ENCODE data around the gene SLC47A2. TPM values are rescaled to one million over a fixed set of nuclear protein-coding genes. Genes with fewer than 3 reads are reported as not detected.
A peak's percentile ranks its signal among the peaks of the same experiment; 100 is the strongest.

SLC47A2 gene
- total and polyA plus RNA-seq, 2 of the 13 experiments (the other 11 are each of a cell fraction or from before 2014, with no cell fraction given) = 0.04 TPM; not detected in 1

GRCh38 chr17:19660219-19660870 lies 56.0 kb downstream of the SLC47A2 start (continued):
- TF ChIP-seq ZBTB14 (CRISPR knock-in tag; IDR thresholded peaks at IDR 0.05) (no peak), POLR2A (IDR thresholded peaks at IDR 0.05; ENCODE audit: insufficient read depth in 1 of 2, low read depth in 2 of 2, low read length in 2 of 2) (0 out of 4 replicates have a peak, but pooled peaks of 1 of the 2 experiments have one; percentile 22), SNRNP70 (IDR thresholded peaks at IDR 0.05; ENCODE audit: low read depth, low read length) (no peak), SNAI1 (CRISPR knock-in tag; IDR thresholded peaks at IDR 0.05; ENCODE audit: borderline replicate concordance) (0 out of 2 replicates have a peak, but pooled peaks have one; percentile 9), ZNF234 (CRISPR knock-in tag; conservative IDR thresholded peaks at IDR 0.05) (no peak), ATF3 (CRISPR knock-in tag; IDR thresholded peaks at IDR 0.05) (peak; percentile 50; the same call in 1 of the 2 replicates), SOX6 (IDR thresholded peaks at IDR 0.05) (no peak), SOX6 (CRISPR knock-in tag; IDR thresholded peaks at IDR 0.05) (peak; percentile 95), SP2 (CRISPR knock-in tag; IDR thresholded peaks at IDR 0.05) (no peak), ZFP82 (CRISPR knock-in tag; IDR thresholded peaks at IDR 0.05; ENCODE audit: borderline replicate concordance) (no peak), ZNF746 (CRISPR knock-in tag; IDR thresholded peaks at IDR 0.05) (no peak), NR1H2 (CRISPR knock-in tag; IDR thresholded peaks at IDR 0.05; ENCODE audit: borderline replicate concordance, low read depth) (no peak), ZFX (CRISPR knock-in tag; IDR thresholded peaks at IDR 0.05; ENCODE audit: low read depth) (no peak; the same call in none of the 2 replicates), ZNF839 (CRISPR knock-in tag; IDR thresholded peaks at IDR 0.05; ENCODE audit: borderline replicate concordance) (no peak), MYC (CRISPR knock-in tag; IDR thresholded peaks at IDR 0.05; ENCODE audit: borderline replicate concordance) (no peak), KLF9 (CRISPR knock-in tag; IDR thresholded peaks at IDR 0.05; ENCODE audit: low read depth) (no peak), HOXA3 (CRISPR knock-in tag; IDR thresholded peaks at IDR 0.05) (no peak; the same call in 1 of the 2 replicates), ZMYM4 (CRISPR knock-in tag; IDR thresholded peaks at IDR 0.05) (no peak; the same call in 1 of the 2 replicates), MZF1 (CRISPR knock-in tag; IDR thresholded peaks at IDR 0.05; ENCODE audit: borderline replicate concordance) (no peak), FOSL2 (CRISPR knock-in tag; IDR thresholded peaks at IDR 0.05) (peak; percentile 67), DNMT1 (CRISPR knock-in tag; IDR thresholded peaks at IDR 0.05) (no peak), ZNF615 (CRISPR knock-in tag; IDR thresholded peaks at IDR 0.05; ENCODE audit: borderline replicate concordance) (no peak), RBFOX2 (IDR thresholded peaks at IDR 0.05; ENCODE audit: low read depth, low read length) (peak; percentile 27), ATF7 (IDR thresholded peaks at IDR 0.05) (no peak), ATF7 (CRISPR knock-in tag; IDR thresholded peaks at IDR 0.05) (no peak), STAG1 (CRISPR knock-in tag; IDR thresholded peaks at IDR 0.05) (no peak), ZNF670 (CRISPR knock-in tag; IDR thresholded peaks at IDR 0.05; ENCODE audit: borderline replicate concordance) (no peak), EZH2 (conservative IDR thresholded peaks at IDR 0.05; ENCODE audit: low read depth, low read length) (no peak), SALL1 (CRISPR knock-in tag; IDR thresholded peaks at IDR 0.05) (peak; percentile 69)
- TF ChIP-seq, protein P1, sequence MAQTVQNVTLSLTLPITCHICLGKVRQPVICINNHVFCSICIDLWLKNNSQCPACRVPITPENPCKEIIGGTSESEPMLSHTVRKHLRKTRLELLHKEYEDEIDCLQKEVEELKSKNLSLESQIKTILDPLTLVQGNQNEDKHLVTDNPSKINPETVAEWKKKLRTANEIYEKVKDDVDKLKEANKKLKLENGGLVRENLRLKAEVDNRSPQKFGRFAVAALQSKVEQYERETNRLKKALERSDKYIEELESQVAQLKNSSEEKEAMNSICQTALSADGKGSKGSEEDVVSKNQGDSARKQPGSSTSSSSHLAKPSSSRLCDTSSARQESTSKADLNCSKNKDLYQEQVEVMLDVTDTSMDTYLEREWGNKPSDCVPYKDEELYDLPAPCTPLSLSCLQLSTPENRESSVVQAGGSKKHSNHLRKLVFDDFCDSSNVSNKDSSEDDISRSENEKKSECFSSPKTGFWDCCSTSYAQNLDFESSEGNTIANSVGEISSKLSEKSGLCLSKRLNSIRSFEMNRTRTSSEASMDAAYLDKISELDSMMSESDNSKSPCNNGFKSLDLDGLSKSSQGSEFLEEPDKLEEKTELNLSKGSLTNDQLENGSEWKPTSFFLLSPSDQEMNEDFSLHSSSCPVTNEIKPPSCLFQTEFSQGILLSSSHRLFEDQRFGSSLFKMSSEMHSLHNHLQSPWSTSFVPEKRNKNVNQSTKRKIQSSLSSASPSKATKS (CRISPR knock-in tag; IDR thresholded peaks at IDR 0.05) = no peak
